Inflammatory macrophage treated with lipopolysaccharide for 4 hours (primary cell): ENCODE results near the gene TBL3.

Experiments used
- DNase-seq: peaks from one replicate; pipeline ENCODE4 v3.0.0-alpha.2; 2020

TBL3 gene

GRCh38 chr16:1965396-1966001 lies 6.4 kb upstream of the TBL3 start:
- peak; percentile 13 for DNase-seq

GRCh38 chr16:1966460-1966859 lies 5.4 kb upstream of the TBL3 start, which contains the start of gene RNF151:
Gene RNF151 (plus strand): TSS chr16:1966856. CDS start chr16:1966882, 26 bp downstream.
- DNase-seq, result no peak

- DNase-seq, result no peak
Observed at GRCh38 chr16:1968146-1968953, 3.5 kb upstream of the TBL3 start.

- peak; percentile 16 for DNase-seq
Observed at GRCh38 chr16:1972490-1972877, 631 bp downstream of the TBL3 start.

- no peak for DNase-seq
Observed at GRCh38 chr16:1973461-1974156, 1.8 kb downstream of the TBL3 start.

- DNase-seq, result no peak
Observed at GRCh38 chr16:1974157-1975070, 2.6 kb downstream of the TBL3 start.

GRCh38 chr16:1975432-1976215 lies 3.8 kb downstream of the TBL3 start:
- DNase-seq, result no peak

GRCh38 chr16:1976216-1976520 lies 4.3 kb downstream of the TBL3 start:
- no peak for DNase-seq

- DNase-seq, result no peak
Observed at GRCh38 chr16:1976951-1977874, 5.4 kb downstream of the TBL3 start.

- no peak for DNase-seq
Observed at GRCh38 chr16:1977875-1978268, 6.0 kb downstream of the TBL3 start.

- no peak for DNase-seq
Observed at GRCh38 chr16:1978476-1979120, 6.7 kb downstream of the TBL3 start.

GRCh38 chr16:1979271-1980029 lies 7.6 kb downstream of the TBL3 start:
- no peak for DNase-seq

GRCh38 chr16:1980030-1980769 lies 8.3 kb downstream of the TBL3 start:
- no peak for DNase-seq

GRCh38 chr16:1980770-1981087 lies 8.9 kb downstream of the TBL3 start:
- DNase-seq, result no peak

- no peak for DNase-seq
Observed at GRCh38 chr16:1981398-1981836, 9.6 kb downstream of the TBL3 start, which contains the start of gene NOXO1. Gene NOXO1 (minus strand): TSS chr16:1981469. CDS start chr16:1981179, 290 bp downstream.

GRCh38 chr16:1982013-1982433 lies 10.2 kb downstream of the TBL3 start:
- DNase-seq, result no peak

GRCh38 chr16:1982991-1983543 lies 11.2 kb downstream of the TBL3 start:
- no peak for DNase-seq

- peak; percentile 92 for DNase-seq
Observed at GRCh38 chr16:1983544-1984346, 11.9 kb downstream of the TBL3 start, which contains the start of gene GFER. Gene GFER (plus strand): TSS chr16:1984193. CDS start chr16:1984219, 26 bp downstream.
